ENCODE measurements around the gene TTC34. TPM values are rescaled to one million over a fixed set of nuclear protein-coding genes. Genes with fewer than 3 reads are reported as not detected.

TTC34 gene
- total RNA-seq, 1 donor from 2014 or later: 0.09 TPM

DNA sequence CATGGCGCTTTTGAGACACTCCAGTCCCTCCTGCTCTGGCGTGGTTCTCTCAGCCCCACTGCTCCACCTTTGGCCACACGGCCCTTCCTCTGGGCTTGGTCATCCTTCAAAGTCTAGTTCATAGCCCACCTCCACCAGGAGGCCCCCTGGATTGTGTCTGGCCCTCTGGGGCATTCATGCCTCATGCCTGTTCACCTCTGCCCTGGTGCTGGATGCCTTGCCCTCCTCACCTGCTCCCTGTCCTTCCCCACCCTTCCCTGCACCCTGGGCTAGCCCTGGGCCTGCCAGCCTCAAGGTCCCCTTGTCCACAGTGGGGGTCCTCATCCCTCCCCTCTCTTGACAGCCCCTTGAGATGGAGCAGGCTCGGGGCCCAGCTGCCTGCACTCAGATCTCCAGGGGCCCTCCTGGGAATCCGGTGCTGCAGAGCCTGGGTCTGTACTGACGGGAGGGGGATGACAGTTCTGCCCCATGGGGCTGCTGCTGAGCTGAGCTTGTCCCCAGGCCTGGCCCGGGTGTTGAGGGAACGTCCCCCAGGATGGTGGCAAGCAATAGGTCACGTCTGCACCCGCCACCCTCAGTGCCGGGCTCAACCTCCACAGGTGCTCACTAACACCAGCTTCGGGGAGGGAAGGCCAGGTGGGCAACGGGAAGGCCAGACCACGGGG is 196.5 kb downstream of the TTC34 start:
- H3K9ac ChIP-seq: no peak overlapping the region
- no peaks in the 10 kb centered on the region for H3K4me1 ChIP-seq
- no peaks in the 10 kb centered on the region for H3K79me2 ChIP-seq (ENCODE audit: low read depth)
- H3K36me3 ChIP-seq: no peaks in the 10 kb centered on the region
- no peaks in the 10 kb centered on the region for H4K20me1 ChIP-seq (ENCODE audit: low read depth)
- TF ChIP-seq EZH2 (IDR thresholded peaks at IDR 0.05): no peak
- TF ChIP-seq EZH2phosphoT487 (IDR thresholded peaks at IDR 0.05): no peak
- TF ChIP-seq, protein P1, sequence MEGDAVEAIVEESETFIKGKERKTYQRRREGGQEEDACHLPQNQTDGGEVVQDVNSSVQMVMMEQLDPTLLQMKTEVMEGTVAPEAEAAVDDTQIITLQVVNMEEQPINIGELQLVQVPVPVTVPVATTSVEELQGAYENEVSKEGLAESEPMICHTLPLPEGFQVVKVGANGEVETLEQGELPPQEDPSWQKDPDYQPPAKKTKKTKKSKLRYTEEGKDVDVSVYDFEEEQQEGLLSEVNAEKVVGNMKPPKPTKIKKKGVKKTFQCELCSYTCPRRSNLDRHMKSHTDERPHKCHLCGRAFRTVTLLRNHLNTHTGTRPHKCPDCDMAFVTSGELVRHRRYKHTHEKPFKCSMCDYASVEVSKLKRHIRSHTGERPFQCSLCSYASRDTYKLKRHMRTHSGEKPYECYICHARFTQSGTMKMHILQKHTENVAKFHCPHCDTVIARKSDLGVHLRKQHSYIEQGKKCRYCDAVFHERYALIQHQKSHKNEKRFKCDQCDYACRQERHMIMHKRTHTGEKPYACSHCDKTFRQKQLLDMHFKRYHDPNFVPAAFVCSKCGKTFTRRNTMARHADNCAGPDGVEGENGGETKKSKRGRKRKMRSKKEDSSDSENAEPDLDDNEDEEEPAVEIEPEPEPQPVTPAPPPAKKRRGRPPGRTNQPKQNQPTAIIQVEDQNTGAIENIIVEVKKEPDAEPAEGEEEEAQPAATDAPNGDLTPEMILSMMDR (IDR thresholded peaks at IDR 0.05): no peak
- Mint-ChIP-seq H3K4me3 (no peak overlapping the region), H3K27me3 (ENCODE audit: insufficient read depth, low read depth) (peaks cover 10% of the 10 kb centered on the region), H3K9me3 (no peaks in the 10 kb centered on the region), H3K27ac (no peak overlapping the region), H3K36me3 (no peaks in the 10 kb centered on the region), H3K4me1 (peaks cover 16% of the 10 kb centered on the region)
- peaks cover 22% of the 10 kb centered on the region for H3K27me3 ChIP-seq
- no peak overlapping the region for H2AFZ ChIP-seq (replicated peaks)
- H3K9me3 ChIP-seq (ENCODE audit: low read depth): no peaks in the 10 kb centered on the region
- no peak overlapping the region for H3K27ac ChIP-seq
- H3F3A ChIP-seq (ENCODE audit: low read depth): peaks cover 8% of the 10 kb centered on the region
- no peak for DNase-seq (ENCODE audit: low spot score)
- H3K4me2 ChIP-seq: no peak overlapping the region
- H3K4me3 ChIP-seq: no peak overlapping the region

DNA sequence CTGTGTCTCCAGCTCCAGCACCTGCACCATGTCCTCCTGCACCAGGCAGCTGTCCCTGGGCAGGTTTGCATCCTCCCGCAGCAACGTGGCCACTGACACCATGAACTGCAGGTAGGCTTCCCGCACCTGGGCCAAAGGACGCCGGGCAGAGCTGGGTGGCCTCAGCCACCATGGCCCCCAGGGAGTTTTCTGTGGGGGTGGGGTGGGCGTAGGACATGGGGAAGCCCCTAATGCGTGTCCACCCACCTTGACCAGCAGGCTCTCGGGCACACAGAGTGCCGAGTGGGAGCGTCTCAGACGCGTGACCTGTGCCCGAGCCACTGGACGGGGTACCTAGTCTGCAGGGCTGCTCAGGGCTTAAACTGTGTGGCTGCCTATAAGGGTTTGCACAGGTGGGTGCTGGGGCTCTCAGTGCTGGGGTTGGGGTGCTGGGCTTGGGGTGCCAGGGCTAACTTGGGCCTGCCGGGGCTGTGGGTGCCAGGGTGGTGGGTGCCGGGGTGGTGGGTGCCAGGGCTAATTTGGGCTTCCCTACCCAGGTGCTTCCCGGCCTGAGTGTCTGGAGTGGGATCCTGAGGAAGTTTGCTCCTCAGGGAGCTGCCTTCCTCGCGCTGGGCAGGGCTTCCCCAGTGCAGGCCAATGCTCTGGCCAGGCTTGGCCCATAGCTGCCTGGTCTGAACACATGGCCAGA is 197.2 kb downstream of the TTC34 start:
- H3F3A ChIP-seq (ENCODE audit: low read depth): peaks cover 8% of the 10 kb centered on the region
- H3K27ac ChIP-seq: no peak overlapping the region
- no peak overlapping the region for H3K27ac Mint-ChIP-seq
- no peaks in the 10 kb centered on the region for H4K20me1 ChIP-seq (ENCODE audit: low read depth)
- TF ChIP-seq EZH2 (IDR thresholded peaks at IDR 0.05) (no peak), EZH2phosphoT487 (IDR thresholded peaks at IDR 0.05) (no peak)
- TF ChIP-seq, protein P1 (IDR thresholded peaks at IDR 0.05): no peak
- no peak overlapping the region for H2AFZ ChIP-seq (replicated peaks)
- DNase-seq (ENCODE audit: low spot score): no peak
- H3K9ac ChIP-seq: no peak overlapping the region
- H3K9me3 Mint-ChIP-seq: no peaks in the 10 kb centered on the region
- H3K27me3 ChIP-seq: peaks cover 18% of the 10 kb centered on the region
- H3K27me3 Mint-ChIP-seq (ENCODE audit: insufficient read depth, low read depth): peaks cover 10% of the 10 kb centered on the region
- H3K79me2 ChIP-seq (ENCODE audit: low read depth): no peaks in the 10 kb centered on the region
- no peak overlapping the region for H3K4me2 ChIP-seq
- H3K36me3 ChIP-seq: no peaks in the 10 kb centered on the region
- H3K9me3 ChIP-seq (ENCODE audit: low read depth): no peaks in the 10 kb centered on the region
- no peaks in the 10 kb centered on the region for H3K36me3 Mint-ChIP-seq
- no peak overlapping the region for H3K4me3 ChIP-seq
- no peaks in the 10 kb centered on the region for H3K4me1 ChIP-seq
- peaks cover 16% of the 10 kb centered on the region for H3K4me1 Mint-ChIP-seq
- H3K4me3 Mint-ChIP-seq: no peak overlapping the region

DNA sequence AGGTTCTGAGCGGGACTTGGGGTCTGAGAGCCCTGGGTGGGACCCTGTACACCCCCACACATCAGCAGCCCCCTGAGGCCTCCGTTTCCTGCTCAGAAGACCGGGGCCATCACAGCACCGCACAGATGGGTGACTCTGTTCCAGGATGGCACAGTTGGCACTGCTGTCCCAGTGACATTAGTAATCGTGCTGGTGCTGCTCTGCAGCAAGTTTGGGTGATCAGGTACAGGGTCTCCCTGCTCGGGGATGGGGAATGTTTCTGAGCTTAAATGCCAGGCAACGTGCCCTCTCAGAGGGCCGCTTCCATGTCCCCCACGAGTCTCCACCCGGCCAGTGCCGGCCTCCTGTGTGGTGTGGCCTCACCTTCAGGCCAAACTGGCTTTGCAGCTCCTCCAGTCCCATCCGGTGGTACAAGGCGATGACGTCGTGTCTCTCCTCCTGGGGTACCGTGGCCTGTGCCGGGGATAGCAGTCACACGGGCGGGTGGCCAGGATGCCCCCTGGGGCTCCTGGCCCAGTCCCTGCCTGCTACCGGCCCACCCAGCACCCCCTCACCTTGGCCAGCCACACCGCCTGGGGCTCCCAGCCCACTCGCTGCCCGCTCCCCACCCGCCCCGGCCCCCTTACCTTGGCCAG is 197.9 kb downstream of the TTC34 start:
- Histone ChIP-seq H3K4me1 (no peaks in the 10 kb centered on the region), H3K79me2 (ENCODE audit: low read depth) (no peaks in the 10 kb centered on the region), H3K27me3 (peaks cover 18% of the 10 kb centered on the region), H4K20me1 (ENCODE audit: low read depth) (no peaks in the 10 kb centered on the region), H2AFZ (replicated peaks) (no peak overlapping the region), H3F3A (ENCODE audit: low read depth) (peaks cover 8% of the 10 kb centered on the region), H3K9ac (no peak overlapping the region), H3K4me3 (no peak overlapping the region), H3K9me3 (ENCODE audit: low read depth) (no peaks in the 10 kb centered on the region), H3K4me2 (no peak overlapping the region), H3K27ac (no peak overlapping the region), H3K36me3 (no peaks in the 10 kb centered on the region)
- H3K4me3 Mint-ChIP-seq: no peak overlapping the region
- H3K4me1 Mint-ChIP-seq: peaks cover 16% of the 10 kb centered on the region
- no peak overlapping the region for H3K27ac Mint-ChIP-seq
- H3K9me3 Mint-ChIP-seq: peaks cover 1% of the 10 kb centered on the region
- DNase-seq (ENCODE audit: low spot score): no peak
- H3K27me3 Mint-ChIP-seq (ENCODE audit: insufficient read depth, low read depth): peaks cover 8% of the 10 kb centered on the region
- no peaks in the 10 kb centered on the region for H3K36me3 Mint-ChIP-seq
- TF ChIP-seq EZH2phosphoT487 (IDR thresholded peaks at IDR 0.05) (no peak), EZH2 (IDR thresholded peaks at IDR 0.05) (no peak)
- TF ChIP-seq, protein P1 (IDR thresholded peaks at IDR 0.05): no peak

Measured in neural progenitor cell (in vitro differentiated cells).